ENCODE data around the gene PRPF38B.

DNA sequence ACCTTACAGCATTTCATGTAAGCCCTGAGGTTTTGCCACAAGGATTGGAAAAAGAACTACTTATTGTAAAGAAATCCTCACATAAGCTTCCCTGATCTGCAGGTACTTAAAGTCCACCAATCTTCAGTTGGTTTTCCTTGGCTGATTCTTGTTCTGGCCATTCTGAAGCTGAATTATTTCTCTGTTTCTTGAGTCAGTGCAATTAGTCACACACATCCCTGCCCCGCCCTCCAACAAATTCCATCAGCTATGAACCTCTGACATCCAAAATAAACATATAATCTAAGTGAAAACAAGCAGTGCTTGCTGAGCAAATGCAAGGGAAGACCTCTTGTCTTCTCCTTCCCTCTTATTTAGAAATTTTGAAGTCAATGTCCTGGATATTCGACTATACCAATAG lies 12.4 kb downstream of the PRPF38B start:
- no peak for TF ChIP-seq FOXM1 (IDR thresholded peaks at IDR 0.05; ENCODE audit: borderline replicate concordance)
- no peak for TF ChIP-seq ELF4 (IDR thresholded peaks at IDR 0.05)
- TF ChIP-seq TARDBP (IDR thresholded peaks at IDR 0.05) = no peak
- TF ChIP-seq SP1 (IDR thresholded peaks at IDR 0.05) = no peak
- no peak for TF ChIP-seq BHLHE40 (IDR thresholded peaks at IDR 0.05; ENCODE audit: borderline replicate concordance)
- no peak for TF ChIP-seq L3MBTL2 (conservative IDR thresholded peaks at IDR 0.05)
- TF ChIP-seq PKNOX1 (IDR thresholded peaks at IDR 0.05) = no peak
- TF ChIP-seq SUZ12 (IDR thresholded peaks at IDR 0.05) = no peak
- no peak for TF ChIP-seq HDGF (IDR thresholded peaks at IDR 0.05; ENCODE audit: borderline replicate concordance)
- no peak for TF ChIP-seq NFRKB (IDR thresholded peaks at IDR 0.05)
- TF ChIP-seq FOXA1 (IDR thresholded peaks at IDR 0.05) = no peak
- no peak for TF ChIP-seq LEF1 (IDR thresholded peaks at IDR 0.05; ENCODE audit: borderline replicate concordance)

Data from HEK293T (cell line).